Skin of body (tissue), 2 donors: ENCODE measurements around the gene DNAL4. TPM values are rescaled to one million over a fixed set of nuclear protein-coding genes. Genes with fewer than 3 reads are reported as not detected.

Experiments
- small RNA-seq: library from RNA; depleted of rRNA; stranded (forward); fragments of <200 nt; gene quantifications from one replicate; pipeline ENCODE3, GENCODE V24; 2014; ENCODE audit warnings: low replicate concordance
- total RNA-seq: library from RNA; depleted of rRNA; stranded (reverse); fragments of >200 nt; gene quantifications from one replicate; pipeline ENCODE4 v1.2.3, GENCODE V29; 2014

DNAL4 gene
- total RNA-seq, 1 donor from 2014 or later = 9.5 TPM

Small RNA genes lying within 50 kb of the gene (small RNA-seq; reads per million reads assigned to genes)
- gene AL021707.8 = not detected

Other genes with a start within 250 kb of the DNAL4 start
- 5.6 TPM for gene DMC1, start 224.0 kb downstream of the DNAL4 start, total RNA-seq
- 3.2 TPM for gene FAM227A, start 137.8 kb downstream of the DNAL4 start, total RNA-seq
- gene CBY1, start 137.5 kb downstream of the DNAL4 start, total RNA-seq = 18.0 TPM
- 33.5 TPM for gene TOMM22, start 112.2 kb downstream of the DNAL4 start, total RNA-seq
- gene JOSD1, start 93.2 kb downstream of the DNAL4 start, total RNA-seq = 35.5 TPM
- 42.4 TPM for gene GTPBP1, start 88.2 kb downstream of the DNAL4 start, total RNA-seq
- gene SUN2, start 38.1 kb downstream of the DNAL4 start, total RNA-seq = 50.6 TPM
- 2.5 TPM for gene NPTXR, start 49.9 kb upstream of the DNAL4 start, total RNA-seq
- 18.0 TPM for gene CBX6, start 78.1 kb upstream of the DNAL4 start, total RNA-seq
- 12.6 TPM for gene APOBEC3A, start 163.5 kb upstream of the DNAL4 start, total RNA-seq
- gene APOBEC3B, start 188.2 kb upstream of the DNAL4 start, total RNA-seq = 3.1 TPM
- 4.1 TPM for gene APOBEC3C, start 220.1 kb upstream of the DNAL4 start, total RNA-seq
- 0.39 TPM for gene APOBEC3D, start 227.0 kb upstream of the DNAL4 start, total RNA-seq
- gene APOBEC3F, start 246.7 kb upstream of the DNAL4 start, total RNA-seq = 4.0 TPM